H1 (cell line): ENCODE measurements around the gene RANBP17. TPM values are rescaled to one million over a fixed set of nuclear protein-coding genes. Genes with fewer than 3 reads are reported as not detected.

Experiments
- CTCF ChIA-PET: fragments of 300-600 bp; sonication (Branson Sonifier 250); formaldehyde crosslinking; loops from one replicate; lab custom pipeline; 2021; ENCODE audit not compliant: partially characterized antibody; lab: Charles Lee
- POLR2A ChIA-PET: fragments of 300-600 bp; sonication (Branson Sonifier 250); formaldehyde crosslinking; loops from one replicate; lab custom pipeline; 2021; ENCODE audit warnings: inconsistent platforms; ENCODE audit not compliant: partially characterized antibody; lab: Charles Lee
- DNase-seq, 2 experiments: peaks; one replicate each; pipeline versions ENCODE4 v3.0.0 to v3.0.0-alpha.2; 2010 to 2022; ENCODE audit warnings: low spot score in 2 of 2, low read depth in 1 of 2, mixed read lengths in 1 of 2
- FAIRE-seq: peaks from 2 replicates; lab custom pipeline; 2011; peaks lifted over from hg19 to GRCh38; lab: Jason Lieb, UNC
- H2AFZ ChIP-seq: 2 replicates; pipeline ENCODE4 v1.8.1; 2012; ENCODE audit warnings: low read length, inconsistent platforms
- H2AK5ac ChIP-seq: 2 replicates; pipeline ENCODE4 v1.6.1; 2013; ENCODE audit warnings: low read depth, low read length
- H2BK120ac ChIP-seq: replicated peaks from 2 replicates; pipeline ENCODE3; 2013; ENCODE audit warnings: low read depth, low read length, inconsistent platforms
- H2BK12ac ChIP-seq: 2 replicates; pipeline ENCODE4 v1.6.1; 2013; ENCODE audit warnings: low read depth, low read length
- H2BK15ac ChIP-seq: 2 replicates; pipeline ENCODE4 v1.6.1; 2013; ENCODE audit warnings: low read length
- H2BK20ac ChIP-seq: 2 replicates; pipeline ENCODE4 v1.6.1; 2013; ENCODE audit warnings: low read length
- H2BK5ac ChIP-seq: 2 replicates; pipeline ENCODE4 v1.6.1; 2013; ENCODE audit warnings: low read depth, low read length
- H3K14ac ChIP-seq: 2 replicates; pipeline ENCODE4 v1.6.1; 2013; ENCODE audit warnings: inconsistent platforms; ENCODE audit not compliant: insufficient read length
- H3K18ac ChIP-seq: 2 replicates; pipeline ENCODE4 v1.6.1; 2013; ENCODE audit warnings: low read length; ENCODE audit errors: extremely low read depth
- H3K23ac ChIP-seq: 2 replicates; pipeline ENCODE4 v1.6.1; 2013; ENCODE audit warnings: inconsistent platforms; ENCODE audit not compliant: insufficient read length
- H3K23me2 ChIP-seq: 2 replicates; pipeline ENCODE4 v1.6.1; 2013; ENCODE audit warnings: low read depth, low read length
- H3K27ac ChIP-seq: 2 replicates; pipeline ENCODE4 v1.6.1; 2011; ENCODE audit warnings: low read depth, low read length, inconsistent platforms
- H3K27me3 ChIP-seq, 4 experiments: replicated peaks in 1 of 4; 1 replicate in 1 of 4; 2 replicates in 3 of 4; pipeline versions ENCODE4 v1.6.1 to v1.8.1; 2011 to 2013; ENCODE audit warnings: low read length in 3 of 4, mild to moderate bottlenecking in 3 of 4, inconsistent platforms in 2 of 4, mixed read lengths in 2 of 4, moderate library complexity in 1 of 4; ENCODE audit not compliant: control insufficient read depth in 3 of 4, insufficient read depth in 3 of 4; ENCODE audit errors: extremely low read depth in 1 of 4
- H3K36me3 ChIP-seq, 4 experiments: 2 replicates each; pipeline versions ENCODE4 v1.6.1 to v1.8.1; 2011 to 2013; ENCODE audit warnings: mild to moderate bottlenecking in 4 of 4, low read length in 3 of 4, moderate library complexity in 2 of 4, control low read depth in 1 of 4, inconsistent platforms in 1 of 4; ENCODE audit not compliant: insufficient read depth in 4 of 4, control insufficient read depth in 2 of 4
- H3K4ac ChIP-seq: replicated peaks from 2 replicates; pipeline ENCODE3; 2013; ENCODE audit warnings: low read length, low read depth, mixed read lengths, inconsistent platforms; ENCODE audit not compliant: insufficient read length
- H3K4me1 ChIP-seq, 4 experiments: replicated peaks in 1 of 4; 1 replicate in 1 of 4; 2 replicates in 3 of 4; pipeline versions ENCODE4 v1.6.1 to v1.8.1; 2011 to 2013; ENCODE audit warnings: low read length in 3 of 4, inconsistent platforms in 2 of 4, mixed read lengths in 1 of 4; ENCODE audit not compliant: insufficient read depth in 4 of 4, control insufficient read depth in 3 of 4
- H3K4me2 ChIP-seq, 2 experiments: 2 replicates each; pipeline versions ENCODE4 v1.6.1 to v1.8.1; 2011 to 2013; ENCODE audit warnings: low read depth in 2 of 2, low read length in 2 of 2, control low read depth in 1 of 2, inconsistent platforms in 1 of 2, mild to moderate bottlenecking in 1 of 2; ENCODE audit not compliant: insufficient read depth in 1 of 2
- H3K4me3 ChIP-seq, 4 experiments: fragments of 200-600, 300-600 bp in 1 of 4; sonication (generic), shearing (Covaris generic), sonication (Bioruptor Twin) in 1 of 4; 2 replicates each; pipeline versions ENCODE4 v1.5.1 to v1.8.1; 2011 to 2016; ENCODE audit warnings: low read length in 4 of 4, low read depth in 3 of 4, control low read depth in 2 of 4, inconsistent platforms in 2 of 4, mild to moderate bottlenecking in 2 of 4, mixed read lengths in 1 of 4, moderate library complexity in 1 of 4; ENCODE audit not compliant: insufficient read depth in 2 of 4; ENCODE audit errors: extremely low read depth in 1 of 4
- H3K56ac ChIP-seq: replicated peaks from 2 replicates; pipeline ENCODE3; 2013; ENCODE audit warnings: low read depth, mild to moderate bottlenecking, mixed read lengths, low read length, inconsistent platforms; ENCODE audit not compliant: insufficient read length
- H3K79me1 ChIP-seq: 2 replicates; pipeline ENCODE4 v1.6.1; 2013; ENCODE audit warnings: low read depth, low read length, control low read depth
- H3K79me2 ChIP-seq, 2 experiments: 2 replicates each; pipeline versions ENCODE4 v1.6.1 to v1.8.1; 2012 to 2013; ENCODE audit warnings: low read length in 2 of 2, mild to moderate bottlenecking in 2 of 2, inconsistent platforms in 1 of 2; ENCODE audit not compliant: insufficient read depth in 2 of 2, control insufficient read depth in 1 of 2
- H3K9ac ChIP-seq, 4 experiments: replicated peaks in 1 of 4; 1 replicate in 1 of 4; 2 replicates in 3 of 4; pipeline versions ENCODE4 v1.6.1 to v1.8.1; 2011 to 2013; ENCODE audit warnings: low read depth in 3 of 4, low read length in 3 of 4, control low read depth in 2 of 4, mild to moderate bottlenecking in 2 of 4, moderate library complexity in 2 of 4, inconsistent platforms in 1 of 4; ENCODE audit errors: extremely low read depth in 1 of 4
- H3K9me3 ChIP-seq, 2 experiments: 2 replicates each; pipeline versions ENCODE4 v1.6.1 to v1.8.1; 2012 to 2013; ENCODE audit warnings: mild to moderate bottlenecking in 2 of 2, moderate library complexity in 2 of 2, control low read depth in 1 of 2, inconsistent platforms in 1 of 2, low read depth in 1 of 2, low read length in 1 of 2, mixed read lengths in 1 of 2; ENCODE audit not compliant: insufficient read depth in 2 of 2
- H4K20me1 ChIP-seq, 2 experiments: replicated peaks in 1 of 2; 2 replicates each; pipeline versions ENCODE3 to v1.8.1; 2011 to 2013; ENCODE audit warnings: inconsistent platforms in 2 of 2, low read length in 2 of 2, mild to moderate bottlenecking in 1 of 2; ENCODE audit not compliant: insufficient read depth in 2 of 2, control insufficient read depth in 1 of 2
- H4K5ac ChIP-seq: 2 replicates; pipeline ENCODE4 v1.6.1; 2013; ENCODE audit warnings: low read length, low read depth, mixed read lengths, inconsistent platforms; ENCODE audit not compliant: insufficient read length
- H4K8ac ChIP-seq: 2 replicates; pipeline ENCODE4 v1.8.0; 2013; ENCODE audit warnings: mild to moderate bottlenecking, moderate library complexity, low read length, inconsistent platforms; ENCODE audit not compliant: insufficient read depth; ENCODE audit errors: extremely low read depth
- H4K91ac ChIP-seq: replicated peaks from 2 replicates; pipeline ENCODE3; 2013; ENCODE audit warnings: low read length, mixed read lengths, inconsistent platforms; ENCODE audit not compliant: insufficient read length
- EP300 ChIP-seq, 2 experiments: IDR thresholded peaks; 1 replicate in 1 of 2; 2 replicates in 1 of 2; pipeline ENCODE4 v1.6.1; 2011 to 2012; ENCODE audit warnings: low read depth in 2 of 2, low read length in 2 of 2, mild to moderate bottlenecking in 2 of 2, borderline replicate concordance in 1 of 2, inconsistent platforms in 1 of 2, moderate library complexity in 1 of 2
- PHF8 ChIP-seq: fragments of 200-600 bp; sonication (generic); conservative IDR thresholded peaks from 2 replicates; pipeline ENCODE4 v1.7.1; 2012; ENCODE audit warnings: low read depth, mild to moderate bottlenecking, inconsistent platforms, low read length, moderate library complexity
- RAD21 ChIP-seq, 2 experiments: IDR thresholded peaks in 1 of 2; conservative IDR thresholded peaks in 1 of 2; 2 replicates each; pipeline ENCODE4 v1.6.1; 2011; ENCODE audit warnings: low read depth in 2 of 2, low read length in 2 of 2, improper control_type of control experiment in 1 of 2, inconsistent platforms in 1 of 2, mild to moderate bottlenecking in 1 of 2, moderate library complexity in 1 of 2
- RBBP5 ChIP-seq: IDR thresholded peaks from 2 replicates; pipeline ENCODE4 v1.7.1; 2012; ENCODE audit warnings: low read depth, mild to moderate bottlenecking, inconsistent platforms, low read length, moderate library complexity, borderline replicate concordance
- RXRA ChIP-seq: IDR thresholded peaks from 2 replicates; pipeline ENCODE4 v1.6.1; 2011; ENCODE audit warnings: low read depth, mild to moderate bottlenecking, low read length, moderate library complexity; ENCODE audit not compliant: insufficient read depth
- TCF12 ChIP-seq: IDR thresholded peaks from 2 replicates; pipeline ENCODE4 v1.6.1; 2011; ENCODE audit warnings: low read depth, mild to moderate bottlenecking, low read length
- WGBS, 2 experiments: shearing (Covaris generic) in 1 of 2; methylation state at CpG; one replicate each; pipeline versions ENCODE4 v1.1.6 to v1.1.7; 2013 to 2015; ENCODE audit warnings: low lambda C conversion rate in 2 of 2, mixed read lengths in 2 of 2, inconsistent platforms in 1 of 2, low coverage in 1 of 2, missing lambda C conversion rate in 1 of 2; ENCODE audit not compliant: insufficient replicate concordance in 2 of 2, insufficient coverage in 1 of 2, insufficient read length in 1 of 2; ENCODE audit errors: extremely low coverage in 1 of 2, missing lambda C conversion rate in 1 of 2; 5-methylcytosine and 5-hydroxymethylcytosine counted together
- polyA plus RNA-seq, 7 experiments: library from polyadenylated mRNA; depleted of rRNA in 3 of 7; stranded (reverse) in 5 of 7; unstranded in 2 of 7; fragments of >200 nt in 5 of 7; fragments of 200-250 nt in 2 of 7; gene quantifications; 1 replicate in 5 of 7; 2 replicates in 1 of 7; 4 replicates in 1 of 7; pipeline versions ENCODE4 v1.2.1 to v1.2.3, GENCODE V29; 2011 to 2013; ENCODE audit warnings: missing spikeins in 2 of 7, mixed read lengths in 2 of 7
- total RNA-seq: library from RNA; stranded (reverse); fragmentation: NEBNext Ultra II Directional; extraction: Animal tissue kit (Norgen Biotek cat#: 25700); gene quantifications from 2 replicates; pipeline ENCODE4 v1.2.1, GENCODE V29; 2021
- TF ChIP-seq, protein P1 (sequence below): IDR thresholded peaks from 2 replicates; pipeline ENCODE4 v1.6.1; 2011; ENCODE audit warnings: low read depth, mild to moderate bottlenecking, low read length; ENCODE audit not compliant: insufficient read depth
- TF ChIP-seq, protein P2 (sequence below): IDR thresholded peaks from 2 replicates; pipeline ENCODE4 v1.6.1; 2012; ENCODE audit warnings: inconsistent platforms
- TF ChIP-seq, protein P3 (sequence below), 3 experiments: IDR thresholded peaks; 1 replicate in 2 of 3; 2 replicates in 1 of 3; pipeline versions ENCODE4 v1.5.1 to v1.6.1; 2011; ENCODE audit warnings: low read length in 3 of 3, mild to moderate bottlenecking in 3 of 3, inconsistent platforms in 2 of 3, low read depth in 1 of 3, moderate library complexity in 1 of 3; ENCODE audit not compliant: insufficient read depth in 1 of 3; ENCODE audit errors: control extremely low read depth in 1 of 3

The RANBP17 gene
- total and polyA plus RNA-seq, 2 of the 8 experiments (the other 6 are each of a cell fraction or from before 2014, with no cell fraction given): 8.6 to 21.3 TPM

DNA sequence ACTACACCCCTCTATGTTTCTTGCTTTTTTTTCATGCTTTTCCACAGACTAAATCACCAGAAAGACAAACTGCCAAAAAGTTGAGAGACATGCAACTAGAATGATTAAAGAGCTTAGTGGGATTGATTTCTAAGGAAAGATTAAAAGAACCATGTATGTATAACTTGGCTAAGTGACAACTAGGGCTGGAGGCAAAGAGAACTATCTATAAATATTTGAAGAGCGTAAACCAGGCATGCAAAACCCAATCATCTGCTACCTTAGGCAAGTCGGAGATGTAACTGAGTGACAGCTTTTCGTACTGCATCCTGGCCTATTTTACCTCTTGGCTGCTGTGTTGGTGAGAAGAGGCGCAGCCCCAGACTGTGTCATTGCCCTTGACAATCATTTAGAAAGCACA lies 326.2 kb downstream of the RANBP17 start:
- no peak overlapping the region for H4K91ac ChIP-seq
- no peaks in the 10 kb centered on the region for H3K4me1 ChIP-seq
- H3K79me2 ChIP-seq: no peaks in the 10 kb centered on the region
- peaks cover 0 to 1% (median 0%) of the 10 kb centered on the region in 4 experiments; a peak in 1 of 7 replicates for H3K27me3 ChIP-seq
- POLR2A ChIA-PET: no interaction called here
- H2BK5ac ChIP-seq: no peak overlapping the region
- H4K5ac ChIP-seq: no peak overlapping the region
- CTCF ChIA-PET: interaction anchor here (0.7 to 1.4 kb wide), 3 partner anchors 19 to 154 kb away, joined by 3 to 4 read pairs (median 3); no protein-coding TSS in a partner anchor
- H3K14ac ChIP-seq: no peak overlapping the region
- no peak overlapping the region for H2BK12ac ChIP-seq
- no peaks in the 10 kb centered on the region for H4K20me1 ChIP-seq
- no peak overlapping the region for H2BK15ac ChIP-seq
- H3K36me3 ChIP-seq: peaks cover 0 to 3% (median 0%) of the 10 kb centered on the region in 4 experiments; a peak in 2 of 8 replicates
- H3K56ac ChIP-seq: no peak overlapping the region
- H3K27ac ChIP-seq: no peak overlapping the region
- H3K4ac ChIP-seq: no peak overlapping the region
- no peak overlapping the region for H3K4me3 ChIP-seq
- no peak overlapping the region for H2BK20ac ChIP-seq
- no peak overlapping the region for H2AFZ ChIP-seq
- H3K23ac ChIP-seq: no peak overlapping the region
- H2BK120ac ChIP-seq: no peak overlapping the region
- no peaks in the 10 kb centered on the region for H3K23me2 ChIP-seq
- DNase-seq (no peak), FAIRE-seq (no peak)
- H3K18ac ChIP-seq: no peak overlapping the region
- H3K4me2 ChIP-seq: no peak overlapping the region
- no peaks in the 10 kb centered on the region for H3K79me1 ChIP-seq
- H4K8ac ChIP-seq: no peak overlapping the region
- H3K9me3 ChIP-seq: 0 out of 4 replicates have a peak, but pooled peaks cover 0 to 3% of the 10 kb centered on the region in 2 experiments
- WGBS, 2 experiments: 92% methylated on average over 4 of the region's 4 CpGs; no CpG with 5 or more reads in 1 of the 2 experiments
- H3K9ac ChIP-seq: no peak overlapping the region
- no peak overlapping the region for H2AK5ac ChIP-seq
- TF ChIP-seq PHF8 (no peak), RAD21 (IDR thresholded peaks at IDR 0.05 in 1 of 2, conservative IDR thresholded peaks at IDR 0.05 in 1 of 2; ENCODE audit: low read depth in 2 of 2, low read length in 2 of 2) (no peak), RBBP5 (no peak), RXRA (no peak), TCF12 (no peak), EP300 (IDR thresholded peaks at IDR 0.05; ENCODE audit: borderline replicate concordance in 1 of 2, low read depth in 2 of 2, low read length in 2 of 2) (no peak)
- TF ChIP-seq, protein P1, sequence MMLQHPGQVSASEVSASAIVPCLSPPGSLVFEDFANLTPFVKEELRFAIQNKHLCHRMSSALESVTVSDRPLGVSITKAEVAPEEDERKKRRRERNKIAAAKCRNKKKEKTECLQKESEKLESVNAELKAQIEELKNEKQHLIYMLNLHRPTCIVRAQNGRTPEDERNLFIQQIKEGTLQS: no peak
- TF ChIP-seq, protein P2, sequence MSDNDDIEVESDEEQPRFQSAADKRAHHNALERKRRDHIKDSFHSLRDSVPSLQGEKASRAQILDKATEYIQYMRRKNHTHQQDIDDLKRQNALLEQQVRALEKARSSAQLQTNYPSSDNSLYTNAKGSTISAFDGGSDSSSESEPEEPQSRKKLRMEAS: no peak
- TF ChIP-seq, protein P3, sequence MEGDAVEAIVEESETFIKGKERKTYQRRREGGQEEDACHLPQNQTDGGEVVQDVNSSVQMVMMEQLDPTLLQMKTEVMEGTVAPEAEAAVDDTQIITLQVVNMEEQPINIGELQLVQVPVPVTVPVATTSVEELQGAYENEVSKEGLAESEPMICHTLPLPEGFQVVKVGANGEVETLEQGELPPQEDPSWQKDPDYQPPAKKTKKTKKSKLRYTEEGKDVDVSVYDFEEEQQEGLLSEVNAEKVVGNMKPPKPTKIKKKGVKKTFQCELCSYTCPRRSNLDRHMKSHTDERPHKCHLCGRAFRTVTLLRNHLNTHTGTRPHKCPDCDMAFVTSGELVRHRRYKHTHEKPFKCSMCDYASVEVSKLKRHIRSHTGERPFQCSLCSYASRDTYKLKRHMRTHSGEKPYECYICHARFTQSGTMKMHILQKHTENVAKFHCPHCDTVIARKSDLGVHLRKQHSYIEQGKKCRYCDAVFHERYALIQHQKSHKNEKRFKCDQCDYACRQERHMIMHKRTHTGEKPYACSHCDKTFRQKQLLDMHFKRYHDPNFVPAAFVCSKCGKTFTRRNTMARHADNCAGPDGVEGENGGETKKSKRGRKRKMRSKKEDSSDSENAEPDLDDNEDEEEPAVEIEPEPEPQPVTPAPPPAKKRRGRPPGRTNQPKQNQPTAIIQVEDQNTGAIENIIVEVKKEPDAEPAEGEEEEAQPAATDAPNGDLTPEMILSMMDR (IDR thresholded peaks at IDR 0.05; ENCODE audit: control extremely low read depth in 1 of 3, insufficient read depth in 1 of 3, low read depth in 1 of 3, low read length in 3 of 3): no peak
